NCI-H82 treated with DMSO at 0.1 percent for 48 hours (cell line): Measurements from ENCODE around the gene ITGB1BP1.
"Not testable (repeated sequence)": the region's sequence is repeated elsewhere in the genome, so short reads cannot be mapped to it uniquely, and the experiment has no call there.

ENCODE experiments used
- DNase-seq: peaks from one replicate; lab custom pipeline; 2025; ENCODE audit not compliant: unreplicated experiment; lab: John Stamatoyannopoulos, UW

The ITGB1BP1 gene

GRCh38 chr2:9401646-9402371, 21.5 kb downstream of the ITGB1BP1 start:
- DNase-seq = no peak

GRCh38 chr2:9401059-9401547, 22.2 kb downstream of the ITGB1BP1 start:
- DNase-seq = no peak

GRCh38 chr2:9400268-9401058, 22.9 kb downstream of the ITGB1BP1 start:
- DNase-seq = no peak

- no peak for DNase-seq
Observed at GRCh38 chr2:9398881-9399780, 24.2 kb downstream of the ITGB1BP1 start.

GRCh38 chr2:9398251-9398650, 25.1 kb downstream of the ITGB1BP1 start:
- DNase-seq = not testable (repeated sequence)

- no peak for DNase-seq
Observed at GRCh38 chr2:9397201-9397600, 26.1 kb downstream of the ITGB1BP1 start.

GRCh38 chr2:9394816-9395215, 28.5 kb downstream of the ITGB1BP1 start:
- no peak for DNase-seq

GRCh38 chr2:9392898-9393765, 30.2 kb downstream of the ITGB1BP1 start:
- no peak for DNase-seq

GRCh38 chr2:9391961-9392720, 31.2 kb downstream of the ITGB1BP1 start:
- DNase-seq = no peak

- DNase-seq = no peak
Observed at GRCh38 chr2:9390991-9391390, 32.3 kb downstream of the ITGB1BP1 start.

GRCh38 chr2:9390151-9390850, 33.0 kb downstream of the ITGB1BP1 start:
- no peak for DNase-seq

- no peak for DNase-seq
Observed at GRCh38 chr2:9388950-9389911, 34.1 kb downstream of the ITGB1BP1 start.

GRCh38 chr2:9388199-9388681, 35.1 kb downstream of the ITGB1BP1 start:
- DNase-seq = no peak

GRCh38 chr2:9385841-9386240, 37.5 kb downstream of the ITGB1BP1 start:
- DNase-seq = no peak

- no peak for DNase-seq
Observed at GRCh38 chr2:9384521-9384920, 38.8 kb downstream of the ITGB1BP1 start.

- DNase-seq = no peak
Observed at GRCh38 chr2:9382604-9383235, 40.6 kb downstream of the ITGB1BP1 start.
